Measurements from ENCODE around the gene KXD1.
"Not testable (repeated sequence)": the region's sequence is repeated elsewhere in the genome, so short reads cannot be mapped to it uniquely, and the experiment has no call there.

KXD1 gene, protein sequence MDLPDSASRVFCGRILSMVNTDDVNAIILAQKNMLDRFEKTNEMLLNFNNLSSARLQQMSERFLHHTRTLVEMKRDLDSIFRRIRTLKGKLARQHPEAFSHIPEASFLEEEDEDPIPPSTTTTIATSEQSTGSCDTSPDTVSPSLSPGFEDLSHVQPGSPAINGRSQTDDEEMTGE

DNA sequence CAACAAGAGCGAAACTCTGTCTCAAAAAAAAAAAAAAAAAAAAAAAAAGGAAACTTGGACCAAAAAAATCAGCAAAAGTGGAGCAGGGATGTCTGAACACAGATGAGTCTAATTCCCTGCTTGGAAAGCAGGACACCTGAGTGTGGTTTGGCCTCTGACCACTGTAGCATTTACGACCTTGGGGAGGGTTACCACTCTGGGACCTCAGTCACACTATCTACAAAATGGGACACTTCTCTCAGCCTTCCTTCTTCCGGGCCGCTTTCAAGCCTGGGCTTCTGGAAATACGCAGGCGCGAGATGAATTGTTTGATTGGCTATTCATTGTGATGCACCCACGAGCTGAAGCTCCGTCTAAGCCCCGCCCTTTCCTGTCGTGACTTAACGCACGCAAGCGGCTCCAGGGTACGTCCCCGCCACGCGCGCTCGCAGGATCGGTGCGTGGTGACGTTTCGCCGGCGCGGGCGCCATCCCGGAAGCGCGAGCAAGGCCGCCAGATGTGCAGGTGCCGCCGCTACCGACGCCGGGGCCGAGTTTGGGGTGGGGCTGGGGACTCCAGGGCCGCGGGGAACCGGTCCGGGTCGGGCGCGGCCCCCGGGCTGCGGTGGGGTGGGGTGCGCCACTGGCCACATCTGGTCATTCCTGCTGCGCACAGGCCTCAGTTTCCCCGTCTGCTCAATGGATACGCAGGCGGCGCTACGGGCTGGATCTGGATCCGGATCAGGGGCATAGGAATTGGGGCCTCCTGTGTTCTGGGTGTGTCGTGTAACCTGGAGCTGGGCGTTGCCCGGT is at the start of gene KXD1:
Gene KXD1 (plus strand): TSS at position 460 of the 791 bp plus-strand sequence. CDS start 4,187 bp downstream, outside the sequence.
- DNase-seq (ENCODE audit: low spot score), result peak; percentile 99

DNA sequence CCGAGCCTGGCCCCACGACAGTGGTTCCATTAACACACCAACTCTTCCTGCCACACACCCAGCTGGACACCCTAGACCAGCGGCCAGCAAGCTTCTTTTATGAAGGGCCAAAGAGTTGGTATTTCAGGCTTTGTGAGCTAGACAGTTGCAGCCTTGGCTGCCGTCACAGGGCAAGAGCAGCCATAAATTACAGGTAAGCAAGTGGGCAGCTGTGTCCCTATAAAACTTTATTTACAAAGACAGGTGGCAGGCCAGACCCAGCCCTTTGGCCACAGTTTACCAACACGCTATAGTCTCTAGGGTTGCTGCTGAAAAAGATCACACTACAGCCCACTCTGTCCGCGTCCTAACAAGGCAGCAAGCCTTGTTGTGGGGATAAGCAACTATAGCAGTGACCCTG is 49.1 kb upstream of the KXD1 start:
- no peak for DNase-seq (ENCODE audit: low spot score)

DNA sequence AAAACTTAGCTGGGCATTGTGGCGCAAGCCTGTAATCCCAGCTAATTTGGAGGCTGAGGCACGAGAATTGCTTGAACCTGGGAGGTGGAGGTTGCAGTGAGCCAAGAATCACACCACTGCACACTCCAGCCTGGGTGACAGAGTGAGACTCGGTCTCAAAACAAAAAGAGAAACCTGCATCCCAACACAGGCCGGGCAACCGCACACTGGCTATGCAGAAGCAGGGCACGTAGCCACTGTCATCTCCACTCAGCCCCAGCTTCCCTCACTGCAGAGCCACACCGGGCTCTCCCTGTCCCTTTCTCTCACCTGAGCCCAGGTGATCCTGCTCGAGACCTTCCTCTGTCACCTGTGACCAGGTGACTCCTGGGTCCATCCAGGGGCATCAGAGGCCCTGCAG is 47.5 kb upstream of the KXD1 start:
- no peak for DNase-seq (ENCODE audit: low spot score)

DNA sequence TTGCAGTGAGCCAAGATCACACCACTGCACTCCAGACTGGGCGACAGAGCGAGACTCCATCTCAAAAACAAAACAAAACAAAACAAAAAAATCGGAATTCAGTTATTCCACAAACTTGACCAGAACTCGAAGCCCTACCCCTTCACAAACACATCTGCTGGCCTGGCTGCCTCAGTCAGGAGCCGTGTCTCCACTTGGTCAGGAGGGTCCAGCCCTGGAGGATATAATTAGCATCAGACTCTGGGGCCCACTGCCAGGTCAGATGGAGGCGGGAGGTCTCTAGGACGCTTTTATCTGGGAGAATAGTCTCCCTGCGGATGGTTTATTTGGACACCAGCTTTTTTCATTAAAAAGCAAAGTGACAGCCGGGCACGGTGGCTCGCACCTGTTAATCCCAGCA is 43.8 kb upstream of the KXD1 start:
- DNase-seq (ENCODE audit: low spot score), result no peak

DNA sequence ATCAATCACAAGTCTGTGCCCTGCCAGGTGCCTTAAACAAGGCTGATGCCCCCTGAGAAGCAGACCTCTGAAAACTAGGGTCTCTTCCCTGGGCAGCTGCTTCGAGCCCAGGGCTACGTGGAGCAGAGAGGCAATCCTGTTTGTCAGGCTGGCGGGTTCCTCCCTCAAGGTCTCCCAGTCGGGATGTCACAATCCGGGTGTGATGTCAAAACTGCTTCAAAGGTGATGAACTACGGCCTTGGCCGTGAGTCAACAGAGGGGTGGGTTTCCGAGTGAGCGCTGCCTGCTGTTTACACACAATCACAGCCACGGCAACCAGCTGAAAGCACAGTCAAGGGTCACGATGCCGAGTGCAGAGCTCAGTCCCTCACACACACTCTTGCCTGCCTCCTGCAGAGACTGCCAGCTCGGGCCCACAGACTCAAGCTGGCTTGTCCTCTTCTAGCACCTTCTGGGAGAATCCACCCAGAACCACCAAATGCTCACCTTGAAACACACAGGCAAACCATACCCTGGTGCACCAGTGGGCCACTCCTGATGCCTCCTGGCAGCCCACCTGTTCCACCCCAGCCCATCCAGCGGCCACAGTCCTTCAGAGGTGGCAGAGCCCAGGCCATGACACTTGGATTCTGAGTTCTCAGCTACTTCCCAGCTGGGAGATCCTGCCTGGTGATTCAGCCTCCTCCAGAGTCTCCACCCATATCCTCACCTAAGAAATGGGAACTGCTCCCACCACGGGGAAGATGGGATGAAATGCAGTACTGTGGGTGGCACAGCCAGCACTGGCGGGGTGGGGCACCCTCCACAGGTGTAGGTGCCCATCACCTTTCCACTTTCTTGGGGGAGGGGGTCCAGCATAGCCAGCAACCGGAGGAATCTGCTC is 42.6 kb upstream of the KXD1 start:
- DNase-seq (ENCODE audit: low spot score), result no peak

DNA sequence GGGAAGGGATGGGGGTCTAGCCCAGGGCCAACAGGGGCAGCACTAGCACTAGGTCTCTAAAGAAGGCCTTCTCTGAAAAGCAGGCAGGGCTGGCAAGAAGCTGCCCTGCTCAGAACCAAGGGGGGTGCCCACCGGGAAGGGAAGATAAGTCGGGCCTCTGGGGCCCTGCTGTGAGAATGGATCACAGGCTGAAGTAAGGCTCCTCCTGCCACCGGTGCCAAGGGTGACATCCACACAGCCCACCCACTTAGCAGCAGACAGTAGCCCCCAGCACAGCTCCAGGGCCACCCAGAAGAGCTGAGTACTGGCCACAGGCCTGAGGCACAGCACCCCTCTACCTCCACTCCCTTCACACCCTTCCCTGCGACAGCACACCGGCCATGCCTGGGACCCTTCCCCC is 41.7 kb upstream of the KXD1 start:
- DNase-seq (ENCODE audit: low spot score), result no peak

DNA sequence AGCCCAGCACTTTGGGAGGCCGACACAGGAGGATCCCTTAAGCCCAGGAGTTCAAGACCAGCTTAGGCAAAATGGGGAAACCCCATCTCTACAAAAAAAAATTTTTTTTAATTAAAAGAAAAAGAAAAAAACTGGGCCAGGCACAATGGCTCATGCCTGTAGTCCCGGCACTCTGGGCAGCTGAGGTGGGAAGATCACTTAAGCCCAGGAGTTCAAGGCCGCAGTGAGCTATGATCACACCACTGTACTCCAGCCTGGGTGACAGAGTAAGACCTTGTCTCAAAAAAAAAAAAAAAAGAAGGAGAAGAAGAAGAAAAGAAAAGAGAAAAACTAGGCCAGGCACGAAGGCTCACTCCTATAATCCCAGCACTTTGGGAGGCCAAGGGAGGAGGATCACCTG is 40.1 kb upstream of the KXD1 start:
- no peak for DNase-seq (ENCODE audit: low spot score)

DNA sequence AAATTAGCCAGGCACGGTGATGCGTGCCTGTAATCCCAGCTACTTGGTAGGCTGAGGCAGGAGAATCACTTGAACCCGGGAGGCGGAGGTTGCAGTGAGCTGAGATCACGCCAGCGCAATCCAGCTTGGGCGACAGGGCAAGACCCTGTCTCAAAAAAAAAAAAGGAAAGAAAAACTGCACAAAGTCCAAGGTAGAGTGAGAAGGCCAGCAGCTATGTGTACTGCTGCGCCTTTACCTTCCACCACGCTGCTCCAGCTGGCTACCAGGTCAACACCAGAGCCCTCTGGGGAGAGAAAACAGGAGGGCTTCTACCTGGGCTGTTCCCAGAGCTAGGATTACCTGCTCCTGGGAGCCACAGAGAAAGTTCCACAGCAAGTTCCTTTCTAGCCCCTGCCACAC is 39.0 kb upstream of the KXD1 start:
- DNase-seq (ENCODE audit: low spot score), result no peak

DNA sequence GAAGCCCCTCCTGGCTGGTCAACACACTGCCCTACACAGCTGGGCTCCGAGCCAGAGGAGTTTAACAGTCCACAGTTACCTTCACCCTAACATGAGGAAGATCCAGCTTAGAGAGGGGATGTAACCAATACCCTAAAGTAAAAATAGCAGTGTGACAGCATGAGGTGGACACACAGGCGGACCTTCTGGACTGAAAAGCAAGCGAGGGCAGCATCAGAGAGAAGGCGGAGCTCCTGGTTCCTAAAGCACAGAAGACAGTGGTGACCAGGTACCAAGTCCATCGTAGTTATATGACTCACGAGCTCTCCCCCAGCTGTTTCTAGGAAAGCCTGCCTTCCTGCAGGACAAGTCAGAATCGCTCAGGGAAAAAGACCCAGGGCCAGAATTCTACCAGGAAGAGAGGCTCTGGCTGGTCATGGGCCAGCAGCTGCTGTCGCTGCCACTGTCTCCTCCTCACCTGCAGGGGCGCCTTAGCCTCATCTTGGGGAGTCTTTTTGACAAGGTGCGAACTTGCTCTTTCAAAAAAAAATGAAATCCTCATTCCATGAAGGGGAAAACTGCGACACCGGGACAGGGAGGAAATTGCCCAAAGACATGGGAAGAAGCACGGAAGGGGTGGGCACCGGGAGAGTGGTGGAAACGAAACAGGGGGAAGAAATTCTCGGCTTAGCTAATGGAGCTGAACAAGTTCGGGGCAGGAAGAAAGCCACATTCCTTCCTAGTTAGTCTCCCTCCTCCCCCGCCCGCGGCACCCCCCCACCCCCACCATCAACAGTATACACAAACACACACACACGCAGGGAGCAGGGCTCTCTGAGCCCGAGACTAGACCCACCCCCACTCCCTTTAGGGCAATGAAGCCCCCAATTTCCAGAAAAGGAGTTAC is 37.5 kb upstream of the KXD1 start:
- peak; percentile 85 for DNase-seq (ENCODE audit: low spot score)

DNA sequence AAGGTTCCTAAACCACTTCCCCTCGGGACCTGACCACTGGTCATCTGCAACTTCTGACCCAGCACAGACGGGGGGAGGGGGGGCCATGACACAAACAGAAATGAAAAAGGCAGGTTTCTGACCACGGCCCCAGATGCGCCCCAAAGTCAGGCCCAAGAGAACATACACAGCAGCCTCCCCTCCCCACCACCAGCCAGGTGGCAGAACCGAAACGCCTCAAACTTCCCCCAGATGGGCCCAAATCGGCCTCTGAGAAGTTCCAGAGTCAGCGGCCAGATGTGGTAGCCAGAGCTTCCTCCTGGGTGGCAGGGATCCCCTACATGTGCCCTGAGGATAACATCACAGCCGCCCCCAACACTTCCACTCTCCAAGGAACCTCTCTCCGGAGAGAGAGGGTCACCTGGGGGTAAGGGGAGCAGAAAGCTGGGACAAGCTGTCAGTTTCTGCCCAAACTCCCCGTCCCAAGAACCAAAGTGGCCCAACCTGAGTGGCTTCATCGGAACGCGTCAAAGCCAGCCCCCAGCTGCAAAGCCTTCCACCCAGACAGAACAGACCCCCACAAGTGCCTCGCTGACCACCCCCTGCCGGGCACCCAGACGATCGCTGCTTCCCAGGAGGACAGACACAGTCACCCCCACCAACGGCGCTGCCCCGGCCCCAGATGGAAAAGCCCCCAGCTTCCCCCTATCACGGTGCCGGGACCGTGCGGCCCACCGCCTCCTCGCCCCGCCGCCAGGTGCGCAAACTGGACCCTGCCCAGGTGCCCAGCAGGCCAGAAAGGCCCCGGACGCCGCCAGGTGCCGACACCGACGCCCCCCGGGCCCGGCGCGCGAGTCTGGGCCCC is 36.6 kb upstream of the KXD1 start:
- DNase-seq (ENCODE audit: low spot score), result peak; percentile 50

DNA sequence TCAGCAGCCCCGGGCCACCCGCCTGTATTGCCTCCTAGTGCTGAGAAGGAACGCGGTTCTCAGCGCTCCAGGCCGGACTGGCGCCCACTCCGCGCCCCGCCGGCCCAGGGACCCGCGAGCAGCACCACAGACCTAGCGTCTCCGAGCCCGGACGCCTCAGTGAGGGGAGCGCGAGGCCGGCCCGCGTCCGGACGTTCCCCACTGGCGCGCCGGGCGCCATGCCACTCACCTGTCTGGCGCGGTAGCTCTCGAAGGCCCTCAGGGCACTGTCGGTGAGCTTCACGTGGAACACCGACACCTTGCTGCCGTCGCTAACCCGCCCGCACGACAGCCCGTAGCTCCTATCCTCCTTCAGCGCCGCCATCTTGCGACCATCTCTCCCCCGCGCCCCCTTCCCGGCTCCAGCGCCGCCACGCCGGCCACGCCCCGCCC is 36.0 kb upstream of the KXD1 start, which contains the start of gene ELL:
Gene ELL (minus strand): TSS at position 379 of the 432 bp plus-strand sequence. CDS start 15 bp downstream, at position 364.
- DNase-seq (ENCODE audit: low spot score), result no peak

DNA sequence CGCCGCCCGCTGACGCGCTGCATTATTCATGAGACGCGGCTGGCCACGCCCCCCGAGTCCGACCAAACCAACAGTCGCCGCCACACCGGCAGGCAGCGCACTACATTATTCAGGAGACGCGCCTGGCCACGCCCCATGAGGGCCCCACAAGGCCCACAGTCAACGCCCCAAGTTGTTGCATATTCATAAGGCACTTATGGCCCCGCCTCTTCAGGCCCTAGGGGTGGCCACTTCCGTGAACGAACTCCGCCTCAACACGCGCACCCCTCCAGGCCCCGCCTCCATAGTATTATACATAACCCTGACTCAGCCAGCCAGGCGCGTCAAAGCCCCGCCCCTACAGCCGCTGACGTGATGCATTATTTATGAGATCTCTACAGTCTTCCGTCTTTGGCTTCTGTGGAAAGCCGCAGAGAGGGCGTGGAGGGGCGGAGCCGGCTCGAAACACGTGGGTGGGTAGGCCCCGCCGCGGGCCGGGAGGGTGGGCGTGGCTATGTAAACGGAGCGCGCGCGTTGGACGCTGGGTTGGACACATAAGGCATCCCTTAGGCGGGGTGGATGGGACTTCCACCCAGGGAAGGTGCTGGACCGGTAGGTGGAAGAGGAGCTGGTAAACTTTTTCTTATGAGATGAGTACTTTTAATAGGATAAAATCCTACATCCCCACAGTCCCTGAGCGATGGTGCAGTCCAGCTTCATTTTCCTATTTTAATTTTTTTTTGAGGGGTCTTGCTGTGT is 35.4 kb upstream of the KXD1 start:
- DNase-seq (ENCODE audit: low spot score), result peak; percentile 100

DNA sequence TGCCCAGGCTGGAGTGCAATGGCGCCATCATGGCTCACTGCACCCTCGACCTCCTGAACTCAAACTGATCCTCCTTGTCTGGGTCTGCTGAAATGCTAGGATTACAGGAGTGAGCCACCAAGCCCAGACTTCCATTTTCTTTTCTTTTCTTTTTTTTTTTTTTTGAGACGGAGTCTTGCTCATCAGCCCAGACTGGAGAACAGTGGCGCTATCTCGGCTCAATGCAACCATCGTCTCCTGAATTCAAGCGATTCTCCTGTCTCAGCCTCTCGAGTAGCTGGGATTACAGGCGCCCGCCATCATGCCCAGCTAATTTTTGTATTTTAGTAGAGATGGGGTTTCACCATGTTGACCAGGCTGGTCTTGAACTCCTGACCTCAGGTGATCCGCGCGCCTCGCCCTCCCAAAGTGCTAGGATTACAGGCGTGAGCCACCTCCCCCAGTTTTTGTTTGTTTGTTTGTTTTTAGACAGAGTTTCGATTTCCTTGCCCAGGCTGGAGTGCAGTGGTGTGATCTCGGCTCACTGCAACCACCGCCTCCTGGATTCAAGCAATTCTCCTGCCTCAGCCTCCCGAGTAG is 34.7 kb upstream of the KXD1 start:
- DNase-seq (ENCODE audit: low spot score), result not testable (repeated sequence)

DNA sequence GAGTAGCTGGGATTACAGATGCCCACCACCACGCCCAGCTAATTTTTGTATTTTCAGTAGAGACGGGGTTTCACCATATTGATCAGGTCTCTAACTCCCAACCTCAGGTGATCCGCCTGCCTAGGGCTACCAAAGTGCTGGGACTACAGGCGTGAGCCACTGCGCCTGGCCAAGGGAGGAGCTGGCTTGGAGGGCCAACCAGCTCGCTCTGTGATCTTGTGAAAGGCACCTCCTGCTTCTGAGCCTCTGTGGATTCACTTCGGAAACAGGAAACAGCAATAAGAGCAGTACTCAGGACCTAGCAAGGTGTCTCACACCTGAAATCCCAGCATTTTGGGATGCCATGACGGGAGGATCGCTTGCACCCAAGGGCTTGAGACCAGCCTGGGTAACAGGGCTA is 33.8 kb upstream of the KXD1 start:
- DNase-seq (ENCODE audit: low spot score), result no peak

DNA sequence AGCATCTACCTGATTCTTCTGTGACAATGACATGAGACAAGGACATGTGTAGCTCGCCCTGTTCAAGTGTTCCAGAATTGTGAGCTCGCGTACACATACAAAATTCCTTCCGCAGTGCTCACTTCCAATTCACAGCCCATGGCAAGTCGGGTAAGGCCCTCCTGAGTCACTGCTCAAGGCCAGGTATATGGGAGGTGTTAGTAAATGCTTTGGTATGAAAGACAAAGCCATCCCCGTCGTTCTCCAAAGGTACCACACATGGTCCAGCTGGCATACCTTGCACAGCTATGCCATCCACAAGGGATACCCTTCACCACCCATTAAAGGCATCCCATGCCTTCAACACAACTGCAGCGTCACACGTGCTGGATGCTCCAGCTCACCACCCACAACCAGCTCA is 31.4 kb upstream of the KXD1 start:
- no peak for DNase-seq (ENCODE audit: low spot score)

DNA sequence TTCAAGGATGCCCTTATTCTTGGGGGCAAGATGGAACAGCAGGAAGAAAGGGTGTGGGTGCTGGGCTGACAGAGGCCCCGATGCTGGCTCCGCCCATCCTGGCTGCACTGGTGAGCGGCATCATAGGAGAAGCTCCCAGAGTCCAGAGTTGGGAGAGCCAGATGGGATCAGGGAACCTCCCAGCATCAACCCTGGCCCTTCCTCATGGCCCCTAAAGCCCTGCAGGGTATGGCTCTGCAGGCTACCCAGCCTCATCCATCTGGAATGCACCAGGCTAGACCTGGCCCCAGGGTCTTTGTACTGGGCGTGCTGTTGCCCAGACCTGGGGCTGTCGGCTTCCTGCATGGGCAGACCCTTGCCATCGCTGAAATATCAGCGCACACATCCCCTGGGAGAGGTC is 27.9 kb upstream of the KXD1 start:
- no peak for DNase-seq (ENCODE audit: low spot score)

DNA sequence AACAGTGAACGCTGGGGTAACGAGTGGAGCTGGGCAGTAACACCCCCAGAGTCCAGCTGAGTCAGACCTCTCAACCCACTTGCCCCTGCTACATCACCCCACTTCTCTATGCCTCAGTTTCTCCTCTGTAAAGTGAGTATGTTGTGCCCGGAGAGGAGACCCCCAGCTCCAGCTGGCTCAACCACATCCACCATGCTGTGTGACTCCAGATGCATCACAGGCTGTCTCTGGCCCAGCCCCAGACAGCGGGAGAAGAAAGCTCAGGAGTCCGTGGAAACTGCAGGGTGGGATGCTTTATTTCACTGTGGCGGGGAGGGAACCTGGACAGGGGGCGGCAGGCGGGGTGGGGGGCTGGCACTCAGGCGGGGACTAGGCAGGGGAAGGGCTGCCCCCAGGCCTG is 26.2 kb upstream of the KXD1 start:
- no peak for DNase-seq (ENCODE audit: low spot score)

DNA sequence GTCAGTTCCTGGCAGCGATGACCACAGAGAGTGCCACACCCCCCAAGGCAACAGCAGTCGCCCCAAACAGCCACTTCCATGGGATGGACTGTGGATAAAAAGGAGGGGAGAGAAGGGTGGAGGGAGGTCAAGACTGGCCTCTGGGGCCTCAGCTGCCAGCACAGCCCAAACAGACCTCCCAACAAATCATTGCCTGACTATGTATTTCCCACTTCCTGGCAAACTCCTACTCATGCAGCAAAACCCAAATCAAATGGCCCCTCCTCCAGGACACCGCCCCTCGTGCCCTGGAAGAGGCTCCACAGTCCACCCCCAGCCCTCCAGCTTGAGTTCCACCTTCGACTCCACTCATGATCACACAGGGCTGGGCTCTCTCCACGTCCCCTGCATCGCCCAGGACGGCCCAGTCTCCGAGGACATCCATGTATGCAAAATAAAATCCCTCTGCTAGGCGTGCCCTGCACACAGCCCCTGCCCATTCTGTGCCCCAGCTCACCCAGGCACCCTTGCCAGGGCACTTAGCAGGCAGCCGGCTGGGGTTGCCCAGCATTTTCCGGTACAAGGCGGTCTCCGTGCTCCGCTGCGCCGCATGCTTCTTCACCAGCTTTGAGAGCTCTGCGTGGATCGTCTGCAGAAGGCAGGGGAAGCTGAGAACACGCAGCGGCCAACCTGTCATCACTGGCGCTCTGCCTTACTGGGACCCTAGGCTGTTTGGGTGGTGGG is 25.3 kb upstream of the KXD1 start:
- DNase-seq (ENCODE audit: low spot score), result no peak

DNA sequence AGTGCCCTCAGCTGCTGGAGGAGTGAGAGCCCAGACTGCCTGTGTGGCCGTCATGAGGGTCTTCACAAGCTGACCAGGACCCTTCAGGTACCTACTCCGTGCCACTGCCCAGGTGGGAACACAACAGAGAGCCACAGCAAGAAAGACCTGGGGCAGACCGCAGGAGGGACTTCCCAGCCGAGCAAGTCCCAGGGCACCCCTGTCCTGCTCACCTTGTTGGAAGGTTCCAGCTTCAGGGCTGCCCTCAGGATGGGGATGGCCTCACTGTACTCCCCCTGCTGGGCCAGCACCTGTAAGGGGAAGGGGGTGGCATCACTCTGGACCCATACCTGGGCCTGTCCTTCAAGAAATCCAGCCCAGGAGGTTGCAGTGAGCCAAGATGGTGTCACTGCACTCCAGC is 24.6 kb upstream of the KXD1 start:
- no peak for DNase-seq (ENCODE audit: low spot score)
